Omental fat pad (tissue), 4 donors: ENCODE data around the gene ARHGAP6. TPM values are rescaled to one million over a fixed set of nuclear protein-coding genes. Genes with fewer than 3 reads are reported as not detected.

Source experiments
- ATAC-seq: fragments of 150-250 bp; one replicate; pipeline ENCODE4 v1.9.1; 2016; ENCODE audit warnings: mild to moderate bottlenecking, moderate library complexity; ENCODE audit not compliant: low FRiP score
- DNase-seq: peaks from one replicate; pipeline ENCODE4 v3.0.0-alpha.2; 2019; ENCODE audit warnings: low spot score
- CTCF ChIP-seq, 3 donors: fragments of 450-650 bp; IDR thresholded peaks; one replicate each; pipeline ENCODE4 v1.5.1; 2016 to 2017; ENCODE audit warnings: antibody characterized with exemption in 3 of 3, mild to moderate bottlenecking in 3 of 3, moderate library complexity in 2 of 3
- total RNA-seq, 4 donors: library from RNA; depleted of rRNA; stranded (reverse); fragments of >200 nt; gene quantifications; one replicate each; pipeline ENCODE4 v1.1.0, GENCODE V29; 2016

The ARHGAP6 gene
- total RNA-seq, 4 donors from 2014 or later: 20.4 to 45.5 (median 25.1) TPM

DNA sequence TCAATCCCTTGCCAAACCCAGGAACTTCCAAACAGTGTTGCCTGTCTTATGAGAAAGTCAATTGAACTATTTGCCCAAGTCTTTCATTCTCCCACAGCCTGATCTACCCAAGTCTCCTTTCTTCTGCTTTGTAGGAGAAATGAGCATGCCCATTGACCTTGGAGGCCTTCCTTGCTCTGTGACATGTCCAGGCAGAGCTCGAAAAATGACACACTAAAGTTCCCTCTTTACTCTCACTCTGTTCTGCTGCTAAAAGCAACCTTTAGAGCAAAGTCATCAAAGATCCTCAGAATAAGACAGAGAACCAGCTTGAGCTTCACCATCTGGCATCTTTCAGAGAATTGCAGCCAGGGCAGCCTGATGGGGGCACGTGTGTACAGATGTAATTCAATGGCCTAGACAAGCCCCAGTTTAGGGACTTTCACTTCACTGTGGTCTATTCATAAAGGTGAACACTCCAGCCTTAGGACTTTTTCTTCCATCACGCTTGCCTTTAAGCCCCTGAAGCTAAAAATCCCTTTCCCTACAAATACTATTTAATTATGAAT, 236.1 kb downstream of the ARHGAP6 start:
- ATAC-seq: no peak
- TF ChIP-seq CTCF (IDR thresholded peaks at IDR 0.05): no peak
- DNase-seq: no peak

- ATAC-seq (peak; percentile 59), DNase-seq (no peak)
- no peak for TF ChIP-seq CTCF (IDR thresholded peaks at IDR 0.05)
Measured at GRCh38 chrX:11427453-11428071, 238.2 kb downstream of the ARHGAP6 start.

- peak; percentile 28 for ATAC-seq
- TF ChIP-seq CTCF (IDR thresholded peaks at IDR 0.05): no peak
- DNase-seq: no peak
Measured at GRCh38 chrX:11426712-11427452, 238.8 kb downstream of the ARHGAP6 start.

- TF ChIP-seq CTCF (IDR thresholded peaks at IDR 0.05): no peak
- ATAC-seq (no peak), DNase-seq (no peak)
Measured at GRCh38 chrX:11424903-11425674, 240.6 kb downstream of the ARHGAP6 start.

- ATAC-seq (no peak), DNase-seq (no peak)
- no peak for TF ChIP-seq CTCF (IDR thresholded peaks at IDR 0.05)
Measured at GRCh38 chrX:11423949-11424348, 241.8 kb downstream of the ARHGAP6 start.

GRCh38 chrX:11423362-11423818, 242.3 kb downstream of the ARHGAP6 start:
- ATAC-seq (no peak), DNase-seq (no peak)
- TF ChIP-seq CTCF (IDR thresholded peaks at IDR 0.05): no peak
